ENCODE data around the gene FRAS1.
"Not testable (repeated sequence)": the region's sequence is repeated elsewhere in the genome, so short reads cannot be mapped to it uniquely, and the experiment has no call there.

Gene FRAS1

DNA sequence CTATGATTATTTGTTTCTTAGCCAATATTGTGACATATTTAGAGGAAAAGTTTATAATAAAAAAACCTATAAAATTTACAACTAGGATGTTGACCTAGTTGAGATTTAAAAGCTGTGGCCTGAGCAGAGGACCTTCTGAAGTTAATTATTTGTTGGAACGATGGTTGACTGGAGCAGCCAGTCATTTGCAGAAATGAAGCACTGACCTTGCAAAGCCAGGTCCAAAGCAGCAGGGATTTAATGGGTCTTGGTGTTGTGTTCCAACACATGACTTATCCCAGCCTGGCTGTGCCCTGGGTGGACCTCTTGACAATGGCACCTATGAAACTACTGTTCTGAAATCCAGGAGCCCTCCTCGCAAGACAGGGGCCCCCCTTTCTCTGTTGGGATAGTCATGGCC lies 235.2 kb downstream of the FRAS1 start:
- no peak for DNase-seq

GRCh38 chr4:78292856-78293255 lies 235.7 kb downstream of the FRAS1 start:
- no peak for DNase-seq

- DNase-seq, result no peak
Measured at GRCh38 chr4:78293348-78293747, 236.2 kb downstream of the FRAS1 start.

- no peak for DNase-seq
Measured at GRCh38 chr4:78293821-78294301, 236.7 kb downstream of the FRAS1 start.

DNA sequence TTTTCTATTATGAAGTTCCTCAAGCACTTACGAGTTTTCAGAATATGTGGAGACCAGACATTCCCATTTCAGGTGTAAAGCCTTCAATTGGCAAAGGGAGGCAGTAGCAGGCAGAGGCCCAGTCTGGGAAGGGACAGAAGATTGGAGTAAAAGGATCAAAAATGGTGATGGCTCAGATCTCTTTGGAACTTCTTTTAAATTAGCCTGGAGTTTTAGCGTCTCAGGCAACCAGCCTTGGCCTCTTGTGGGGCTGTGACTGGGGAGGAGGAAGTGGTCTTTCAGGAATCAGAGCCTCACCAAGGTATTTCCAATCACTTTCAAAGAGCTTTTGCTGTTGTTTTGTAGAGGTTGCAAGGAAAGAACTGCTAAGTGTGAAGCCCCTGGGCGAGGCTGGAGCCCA lies 239.1 kb downstream of the FRAS1 start:
- no peak for DNase-seq

- DNase-seq, result no peak
Measured at GRCh38 chr4:78297116-78297800, 240.1 kb downstream of the FRAS1 start.

DNA sequence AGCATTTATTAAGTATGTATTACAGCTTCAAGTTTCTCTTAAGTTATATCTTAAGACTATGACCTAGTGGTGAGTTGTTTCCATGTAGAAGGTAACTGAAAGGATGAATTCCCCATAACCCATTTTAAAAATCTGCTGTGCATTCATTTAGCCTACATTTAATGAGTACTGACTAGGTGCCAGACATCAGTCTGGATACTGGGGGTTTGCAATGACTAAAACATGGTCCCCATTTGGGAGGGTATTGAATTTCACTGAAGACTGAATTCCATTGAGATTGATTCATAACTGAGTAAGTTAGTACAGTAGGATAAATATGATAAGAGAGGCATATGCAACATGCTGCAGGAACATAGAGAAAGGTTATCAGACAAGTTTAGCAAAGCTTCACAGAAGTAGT lies 241.5 kb downstream of the FRAS1 start:
- DNase-seq, result no peak

DNA sequence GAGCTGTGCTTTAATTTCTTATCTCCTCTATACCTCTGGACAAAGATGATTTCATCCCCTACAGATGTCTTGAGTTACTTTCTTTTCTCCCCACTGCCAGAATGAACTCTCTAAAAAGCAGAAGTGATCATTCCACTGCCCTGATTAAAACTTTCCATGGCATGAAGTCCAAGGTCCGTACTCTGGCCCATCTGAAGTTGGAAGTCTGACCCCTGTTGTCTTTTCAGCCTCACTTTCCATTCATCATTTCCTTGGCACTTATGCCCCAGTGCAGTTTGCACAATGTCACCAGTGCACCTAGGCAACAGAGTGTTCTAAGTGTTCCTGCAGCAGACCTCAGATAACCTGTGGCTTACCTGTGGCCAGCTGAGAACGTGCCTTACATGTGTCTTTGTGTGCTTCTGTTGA lies 242.4 kb downstream of the FRAS1 start:
- no peak for DNase-seq

DNA sequence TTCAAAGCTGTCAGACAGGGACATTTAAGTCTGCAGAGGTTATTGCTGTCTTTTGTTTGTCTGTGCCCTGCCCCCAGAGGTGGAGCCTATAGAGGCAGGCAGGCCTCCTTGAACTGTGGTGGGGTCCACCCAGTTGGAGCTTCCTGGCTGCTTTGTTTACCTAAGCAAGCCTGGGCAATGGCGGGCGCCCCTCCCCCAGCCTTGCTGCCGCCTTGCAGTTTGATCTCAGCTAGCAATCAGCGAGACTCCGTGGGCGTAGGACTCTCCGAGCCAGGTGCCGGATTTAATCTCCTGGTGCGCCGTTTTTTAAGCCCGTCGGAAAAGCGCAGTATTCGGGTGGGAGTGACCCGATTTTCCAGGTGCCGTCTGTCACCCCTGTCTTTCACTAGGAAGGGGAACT lies 250.1 kb downstream of the FRAS1 start:
- not testable (repeated sequence) for DNase-seq

- DNase-seq, result no peak
Measured at GRCh38 chr4:78308517-78308916, 251.4 kb downstream of the FRAS1 start.

GRCh38 chr4:78309352-78309751 lies 252.2 kb downstream of the FRAS1 start:
- no peak for DNase-seq

DNA sequence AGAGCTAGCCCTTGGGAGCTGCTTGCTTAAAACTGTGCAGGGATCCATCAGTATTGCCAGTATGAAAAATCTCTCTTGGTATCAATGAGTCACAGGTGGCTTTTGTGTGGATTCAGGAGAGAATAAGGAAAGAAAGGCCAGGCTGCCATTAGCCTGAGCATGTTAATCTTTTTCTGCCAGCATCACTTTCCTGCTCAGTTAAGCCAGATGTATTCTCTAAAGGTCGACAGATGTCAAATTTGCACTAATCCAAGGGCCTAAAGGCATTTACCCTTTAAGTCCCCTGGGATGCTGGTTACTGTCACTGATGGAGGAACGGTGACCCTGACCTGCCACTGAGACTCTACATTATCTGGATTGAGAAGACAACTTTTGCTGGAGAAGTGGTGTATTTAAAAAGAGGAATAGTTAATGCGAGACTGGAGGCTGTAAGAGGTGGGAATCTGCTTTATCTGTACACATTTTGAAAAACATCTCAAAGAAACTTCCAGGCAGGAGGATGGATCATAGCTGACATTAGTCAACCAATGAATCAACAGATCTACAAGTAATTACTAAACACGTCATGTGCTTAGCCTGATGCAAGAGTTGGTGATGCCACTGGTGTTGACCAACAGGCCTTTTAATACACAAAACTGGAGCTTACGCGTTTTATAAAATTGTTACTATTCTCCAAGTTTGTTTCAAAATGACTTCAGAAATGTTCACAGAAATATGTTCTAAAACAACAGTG lies 253.1 kb downstream of the FRAS1 start:
- no peak for DNase-seq

DNA sequence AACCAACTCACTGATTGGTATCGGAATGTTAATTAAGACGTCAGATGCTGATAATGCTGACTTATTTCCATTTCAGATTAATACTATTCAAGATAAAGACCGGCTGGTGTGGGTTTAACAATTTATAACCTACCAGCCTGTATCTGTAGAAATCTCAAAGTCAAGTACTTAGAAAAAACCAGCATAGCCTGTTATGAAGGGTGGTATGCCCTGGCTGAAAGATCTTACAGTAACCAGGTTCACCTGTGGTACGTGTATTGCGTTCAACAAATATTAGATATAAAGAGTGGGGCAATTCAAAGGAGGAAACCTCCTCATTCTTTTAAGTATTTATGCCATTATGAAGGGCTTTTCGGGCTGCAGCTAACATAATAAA lies 253.6 kb downstream of the FRAS1 start:
- no peak for DNase-seq

GRCh38 chr4:78311306-78311705 lies 254.2 kb downstream of the FRAS1 start:
- DNase-seq, result no peak

DNA sequence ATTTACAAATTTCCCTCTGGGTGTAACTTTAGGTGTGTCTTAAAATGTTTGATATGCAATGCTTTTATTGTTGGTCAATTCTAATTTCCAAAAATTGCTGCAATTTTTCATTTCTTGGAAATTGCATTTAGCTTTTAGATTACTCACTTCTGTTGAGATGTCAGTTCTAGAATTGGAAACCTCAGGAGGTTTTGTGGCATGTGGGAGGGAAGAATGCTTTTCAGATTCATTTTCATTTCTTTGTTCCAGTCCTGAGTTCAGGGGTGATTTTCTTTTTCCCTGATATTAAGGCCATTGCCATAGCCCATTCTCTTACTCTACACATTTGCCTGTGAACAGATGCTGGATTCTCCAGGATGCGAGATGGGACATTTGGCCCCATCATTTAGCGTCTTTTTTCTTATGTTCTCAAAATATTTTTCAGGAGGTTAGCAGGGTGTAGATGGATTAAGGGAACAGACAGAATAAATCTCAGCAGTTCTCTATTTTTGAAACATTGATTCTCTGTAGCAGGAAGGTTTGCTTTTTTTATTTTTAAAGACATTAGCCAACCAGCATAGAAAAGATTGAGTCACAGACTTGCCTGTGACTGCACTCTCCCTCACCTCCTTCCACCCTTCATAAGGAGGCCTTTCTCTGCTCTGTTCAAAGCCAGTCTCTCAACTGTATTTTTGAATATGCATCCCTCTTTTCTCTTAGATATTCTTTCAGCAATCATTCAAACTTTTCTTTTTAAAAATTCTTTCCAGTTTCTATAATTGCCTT lies 256.0 kb downstream of the FRAS1 start:
- DNase-seq, result no peak

DNA sequence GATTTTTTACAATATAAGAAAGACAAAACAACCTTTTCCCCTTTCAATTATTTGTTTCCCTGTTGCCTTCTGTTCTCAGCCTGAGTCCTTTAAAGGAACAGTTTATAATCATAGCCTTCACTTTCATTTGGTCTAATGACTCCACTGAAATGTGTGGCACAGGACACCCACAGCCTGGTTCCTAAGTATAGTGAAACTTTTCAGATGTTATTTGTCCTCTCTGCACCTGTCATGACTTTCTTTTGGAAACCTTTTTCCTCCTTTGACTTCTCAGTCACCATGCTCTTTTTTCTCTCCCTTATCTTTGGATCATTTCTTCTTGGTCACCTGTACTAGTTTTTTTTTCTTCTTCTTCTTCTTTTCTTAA lies 256.6 kb downstream of the FRAS1 start:
- DNase-seq, result no peak

DNA sequence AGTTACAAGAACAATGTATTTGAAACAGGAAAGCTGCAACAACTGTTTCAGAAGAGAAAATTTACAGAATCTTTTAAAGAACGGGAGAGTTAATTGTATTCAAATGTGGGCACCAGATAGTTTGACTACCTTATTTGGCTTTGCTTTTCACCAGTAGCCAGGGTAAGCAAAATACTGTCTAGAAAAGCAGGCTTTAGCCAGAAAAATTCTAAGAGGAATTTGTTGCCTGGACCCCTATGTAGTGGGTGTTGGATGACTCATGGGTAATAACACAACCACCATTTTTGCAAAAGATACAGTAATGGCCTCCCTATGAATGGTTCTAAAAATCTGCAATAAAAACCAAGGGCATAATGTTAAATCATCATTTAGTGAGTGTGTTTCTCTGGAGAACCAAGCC lies 261.0 kb downstream of the FRAS1 start:
- no peak for DNase-seq

- no peak for DNase-seq
Measured at GRCh38 chr4:78320349-78320935, 263.3 kb downstream of the FRAS1 start.

DNA sequence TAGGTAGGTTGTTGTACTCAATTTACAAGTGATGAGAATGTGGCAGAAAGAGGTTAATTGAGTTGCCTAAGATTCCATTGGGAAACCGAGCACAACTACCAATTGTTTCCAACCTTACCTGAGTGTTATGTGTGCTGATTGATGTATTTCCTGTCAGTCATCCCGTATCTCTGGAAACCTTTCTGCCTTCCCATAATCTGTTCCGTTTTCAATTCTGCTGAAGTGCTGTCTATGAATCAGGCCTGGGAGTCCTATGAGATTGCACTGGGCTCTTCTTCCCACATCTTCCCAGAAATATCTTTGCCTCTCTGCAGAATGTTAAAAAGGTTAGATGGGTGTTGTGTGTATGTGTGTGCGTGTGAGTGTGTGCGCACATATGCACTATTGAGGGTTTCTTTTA lies 264.9 kb downstream of the FRAS1 start:
- DNase-seq, result no peak

GRCh38 chr4:78323439-78323838 lies 266.3 kb downstream of the FRAS1 start:
- no peak for DNase-seq

- DNase-seq, result no peak
Measured at GRCh38 chr4:78324625-78325024, 267.5 kb downstream of the FRAS1 start.

GRCh38 chr4:78325271-78326157 lies 268.4 kb downstream of the FRAS1 start:
- no peak for DNase-seq

DNA sequence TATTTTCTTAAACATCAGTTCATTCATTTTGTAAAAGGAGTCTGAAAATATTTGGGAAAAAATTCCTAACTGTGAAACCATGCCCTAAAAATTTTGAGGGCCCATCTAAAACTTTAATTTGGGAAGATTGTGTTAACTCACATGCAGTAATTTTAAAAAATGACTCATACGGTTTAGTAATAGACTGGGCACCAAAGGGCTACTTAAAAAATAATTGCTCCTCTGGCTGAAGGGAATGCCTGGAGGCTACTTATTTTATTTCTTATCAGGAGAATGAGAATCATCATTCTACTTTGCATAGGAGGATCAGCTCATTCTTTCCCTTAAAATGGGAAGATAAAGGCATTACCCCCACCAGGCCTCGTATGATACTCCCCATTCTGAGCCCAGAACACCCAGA lies 271.5 kb downstream of the FRAS1 start:
- not testable (repeated sequence) for DNase-seq

Measured in NCI-H1092 treated with DMSO at 0.1 percent for 48 hours (cell line).